HepG2 (cell line): ENCODE data around the gene EXOSC6. TPM values are rescaled to one million over a fixed set of nuclear protein-coding genes. Genes with fewer than 3 reads are reported as not detected.

Experiments
- CC2D1A ChIP-seq: sonication (generic); formaldehyde crosslinking; IDR thresholded peaks from 2 replicates; pipeline ENCODE4 v1.8.1; 2023; ENCODE audit warnings: mild to moderate bottlenecking, missing genetic modification reagents
- DR1 ChIP-seq: sonication (generic); formaldehyde crosslinking; IDR thresholded peaks from 2 replicates; pipeline ENCODE4 v1.8.0; 2021; ENCODE audit warnings: mild to moderate bottlenecking, missing genetic modification reagents, inconsistent platforms
- ELF3 ChIP-seq: IDR thresholded peaks from 2 replicates; pipeline ENCODE4 v1.6.1; 2016; ENCODE audit warnings: missing genetic modification reagents, missing compliant biosample characterization
- FOXC1 ChIP-seq: sonication (generic); formaldehyde crosslinking; IDR thresholded peaks from 2 replicates; pipeline ENCODE4 v1.8.0; 2022; ENCODE audit warnings: mild to moderate bottlenecking, missing genetic modification reagents, borderline replicate concordance
- FOXO1 ChIP-seq: sonication (generic); formaldehyde crosslinking; IDR thresholded peaks from 2 replicates; pipeline ENCODE4 v1.4.0; 2020; ENCODE audit warnings: missing genetic modification reagents
- GATAD1 ChIP-seq: IDR thresholded peaks from 2 replicates; pipeline ENCODE4 v1.6.1; 2016; ENCODE audit warnings: missing genetic modification reagents, missing compliant biosample characterization
- MTA1 ChIP-seq: sonication (generic); formaldehyde crosslinking; IDR thresholded peaks from 2 replicates; pipeline ENCODE4 v1.4.0; 2020; ENCODE audit warnings: missing genetic modification reagents, mild to moderate bottlenecking, borderline replicate concordance
- MYC ChIP-seq: sonication (generic); formaldehyde crosslinking; IDR thresholded peaks from 2 replicates; pipeline ENCODE4 v1.9.0; 2021; ENCODE audit warnings: missing genetic modification reagents, borderline replicate concordance
- MZF1 ChIP-seq: sonication (generic); formaldehyde crosslinking; IDR thresholded peaks from 2 replicates; pipeline ENCODE4 v1.8.1; 2023; ENCODE audit warnings: mild to moderate bottlenecking, missing genetic modification reagents, borderline replicate concordance
- NFYB ChIP-seq: sonication (generic); formaldehyde crosslinking; IDR thresholded peaks from 2 replicates; pipeline ENCODE4 v1.4.0; 2020; ENCODE audit warnings: missing genetic modification reagents
- POLR2A ChIP-seq, 2 experiments: IDR thresholded peaks; 2 replicates each; pipeline ENCODE4 v1.6.1; 2011; ENCODE audit warnings: low read depth in 2 of 2, low read length in 2 of 2, mild to moderate bottlenecking in 1 of 2, moderate library complexity in 1 of 2; ENCODE audit not compliant: insufficient read depth in 1 of 2
- RAD21 ChIP-seq: fragments of 450-650 bp; formaldehyde crosslinking; IDR thresholded peaks from 2 replicates; pipeline ENCODE4 v1.5.0; 2020; ENCODE audit warnings: mild to moderate bottlenecking
- STAG1 ChIP-seq: sonication (generic); formaldehyde crosslinking; IDR thresholded peaks from 2 replicates; pipeline ENCODE4 v1.4.0; 2020; ENCODE audit warnings: missing genetic modification reagents
- TARDBP ChIP-seq: sonication (generic); formaldehyde crosslinking; IDR thresholded peaks from 2 replicates; pipeline ENCODE4 v1.8.0; 2022; ENCODE audit warnings: mild to moderate bottlenecking, missing genetic modification reagents
- ZNF225 ChIP-seq: sonication (generic); formaldehyde crosslinking; IDR thresholded peaks from 2 replicates; pipeline ENCODE4 v1.4.0; 2020; ENCODE audit warnings: mild to moderate bottlenecking, missing genetic modification reagents
- ZNF775 ChIP-seq: sonication (generic); formaldehyde crosslinking; IDR thresholded peaks from 2 replicates; pipeline ENCODE4 v1.4.0; 2020; ENCODE audit warnings: missing genetic modification reagents, mild to moderate bottlenecking, moderate library complexity, borderline replicate concordance
- ZNF781 ChIP-seq: sonication (generic); formaldehyde crosslinking; IDR thresholded peaks from 2 replicates; pipeline ENCODE4 v1.5.1; 2020; ENCODE audit warnings: borderline replicate concordance, mild to moderate bottlenecking, missing genetic modification reagents; ENCODE audit errors: not compliant biosample characterization
- polyA plus RNA-seq, 8 experiments: library from polyadenylated mRNA; depleted of rRNA in 3 of 8; stranded (reverse) in 7 of 8; unstranded in 1 of 8; fragments of >200 nt; fragmentation: Illumina TruSeq in 4 of 8; extraction: Trizol in 4 of 8; gene quantifications; 2 replicates each; pipeline versions ENCODE4 v1.2.1 to v1.2.3, GENCODE V29; 2011 to 2016; ENCODE audit warnings: low read depth in 4 of 8, missing spikeins in 1 of 8, mixed read lengths in 1 of 8; ENCODE audit not compliant: insufficient read depth in 1 of 8
- total RNA-seq, 5 experiments: library from RNA; depleted of rRNA; stranded (reverse); fragments of >200 nt; fragmentation: Illumina TruSeq; extraction: Trizol; gene quantifications; 2 replicates each; pipeline ENCODE4 v1.2.3, GENCODE V29; 2016; ENCODE audit warnings: low read depth in 1 of 5
- TF ChIP-seq, protein P1 (sequence below): sonication (generic); formaldehyde crosslinking; conservative IDR thresholded peaks from 2 replicates; pipeline ENCODE4 v1.8.0; 2022; ENCODE audit warnings: missing genetic modification reagents
- TF ChIP-seq, protein P2 (sequence below): sonication (generic); formaldehyde crosslinking; IDR thresholded peaks from 2 replicates; pipeline ENCODE4 v1.5.0; 2020; ENCODE audit warnings: mild to moderate bottlenecking, missing genetic modification reagents
- TF ChIP-seq, protein P3 (sequence below): sonication (generic); formaldehyde crosslinking; IDR thresholded peaks from 2 replicates; pipeline ENCODE4 v1.5.0; 2020; ENCODE audit warnings: mild to moderate bottlenecking, missing genetic modification reagents, moderate library complexity
- TF ChIP-seq, protein P4 (sequence below): sonication (generic); formaldehyde crosslinking; IDR thresholded peaks from 2 replicates; pipeline ENCODE4 v1.5.0; 2020; ENCODE audit warnings: missing genetic modification reagents

EXOSC6 gene
- total and polyA plus RNA-seq, 2 of the 13 experiments (the other 11 are each of a cell fraction or from before 2014, with no cell fraction given) = 13.1 to 39.9 TPM

DNA sequence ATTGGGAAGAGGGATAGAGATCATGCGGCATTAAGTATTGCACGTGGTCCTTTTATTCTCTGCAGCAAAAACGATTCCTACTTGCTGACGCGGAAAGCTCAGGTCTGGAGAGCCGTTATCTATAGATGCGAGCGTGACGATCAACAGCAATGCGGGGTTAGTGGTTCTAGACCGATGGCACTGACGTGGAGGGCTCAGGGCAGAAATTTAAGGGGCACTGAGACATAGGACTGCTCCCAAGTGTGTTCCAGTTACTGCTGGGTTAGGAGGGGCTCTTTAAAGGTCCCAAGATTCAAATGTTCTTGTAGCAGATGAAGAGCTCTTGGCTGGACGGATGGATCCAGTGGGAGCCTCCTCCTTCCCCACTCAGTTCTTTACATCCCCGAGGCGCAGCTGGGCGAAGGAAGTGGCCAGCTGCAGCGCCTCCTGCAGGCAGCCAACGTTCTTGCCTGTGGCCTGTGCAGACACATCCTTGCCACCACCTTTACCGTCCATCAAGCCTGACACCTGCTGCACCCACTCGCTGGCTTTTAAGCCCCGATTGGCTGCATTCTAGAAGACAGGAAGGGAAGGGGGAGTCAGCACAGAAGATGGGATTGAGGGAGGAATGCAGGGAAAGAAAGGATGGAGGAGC, 732 bp upstream of the EXOSC6 start (continued):
- no peak for TF ChIP-seq CC2D1A
- peak; percentile 72 for TF ChIP-seq ZNF781 (CRISPR knock-in tag)
- TF ChIP-seq, protein P1, sequence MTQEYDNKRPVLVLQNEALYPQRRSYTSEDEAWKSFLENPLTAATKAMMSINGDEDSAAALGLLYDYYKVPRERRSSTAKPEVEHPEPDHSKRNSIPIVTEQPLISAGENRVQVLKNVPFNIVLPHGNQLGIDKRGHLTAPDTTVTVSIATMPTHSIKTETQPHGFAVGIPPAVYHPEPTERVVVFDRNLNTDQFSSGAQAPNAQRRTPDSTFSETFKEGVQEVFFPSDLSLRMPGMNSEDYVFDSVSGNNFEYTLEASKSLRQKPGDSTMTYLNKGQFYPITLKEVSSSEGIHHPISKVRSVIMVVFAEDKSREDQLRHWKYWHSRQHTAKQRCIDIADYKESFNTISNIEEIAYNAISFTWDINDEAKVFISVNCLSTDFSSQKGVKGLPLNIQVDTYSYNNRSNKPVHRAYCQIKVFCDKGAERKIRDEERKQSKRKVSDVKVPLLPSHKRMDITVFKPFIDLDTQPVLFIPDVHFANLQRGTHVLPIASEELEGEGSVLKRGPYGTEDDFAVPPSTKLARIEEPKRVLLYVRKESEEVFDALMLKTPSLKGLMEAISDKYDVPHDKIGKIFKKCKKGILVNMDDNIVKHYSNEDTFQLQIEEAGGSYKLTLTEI (CRISPR knock-in tag) = no peak
- no peak for TF ChIP-seq TARDBP (CRISPR knock-in tag)
- 0 out of 2 replicates have a peak, but pooled peaks have one; percentile 36 for TF ChIP-seq FOXC1 (CRISPR knock-in tag)
- 0 out of 2 replicates have a peak, but pooled peaks have one; percentile 35 for TF ChIP-seq MTA1 (CRISPR knock-in tag)
- peak; percentile 61 for TF ChIP-seq STAG1 (CRISPR knock-in tag)
- TF ChIP-seq, protein P2, sequence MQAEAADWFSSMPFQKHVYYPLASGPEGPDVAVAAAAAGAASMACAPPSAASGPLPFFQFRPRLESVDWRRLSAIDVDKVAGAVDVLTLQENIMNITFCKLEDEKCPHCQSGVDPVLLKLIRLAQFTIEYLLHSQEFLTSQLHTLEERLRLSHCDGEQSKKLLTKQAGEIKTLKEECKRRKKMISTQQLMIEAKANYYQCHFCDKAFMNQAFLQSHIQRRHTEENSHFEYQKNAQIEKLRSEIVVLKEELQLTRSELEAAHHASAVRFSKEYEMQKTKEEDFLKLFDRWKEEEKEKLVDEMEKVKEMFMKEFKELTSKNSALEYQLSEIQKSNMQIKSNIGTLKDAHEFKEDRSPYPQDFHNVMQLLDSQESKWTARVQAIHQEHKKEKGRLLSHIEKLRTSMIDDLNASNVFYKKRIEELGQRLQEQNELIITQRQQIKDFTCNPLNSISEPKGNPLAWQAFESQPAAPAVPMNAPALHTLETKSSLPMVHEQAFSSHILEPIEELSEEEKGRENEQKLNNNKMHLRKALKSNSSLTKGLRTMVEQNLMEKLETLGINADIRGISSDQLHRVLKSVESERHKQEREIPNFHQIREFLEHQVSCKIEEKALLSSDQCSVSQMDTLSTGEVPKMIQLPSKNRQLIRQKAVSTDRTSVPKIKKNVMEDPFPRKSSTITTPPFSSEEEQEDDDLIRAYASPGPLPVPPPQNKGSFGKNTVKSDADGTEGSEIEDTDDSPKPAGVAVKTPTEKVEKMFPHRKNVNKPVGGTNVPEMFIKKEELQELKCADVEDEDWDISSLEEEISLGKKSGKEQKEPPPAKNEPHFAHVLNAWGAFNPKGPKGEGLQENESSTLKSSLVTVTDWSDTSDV = peak; percentile 60; the same call in 1 of the 2 replicates
- peak; percentile 45; the same call in 1 of the 2 replicates for TF ChIP-seq ZNF225 (CRISPR knock-in tag)
- no peak for TF ChIP-seq ZNF775 (CRISPR knock-in tag)
- TF ChIP-seq MZF1 (CRISPR knock-in tag) = 0 out of 2 replicates have a peak, but pooled peaks have one; percentile 40
- TF ChIP-seq FOXO1 (CRISPR knock-in tag) = 0 out of 2 replicates have a peak, but pooled peaks have one; percentile 11
- TF ChIP-seq DR1 (CRISPR knock-in tag) = 0 out of 2 replicates have a peak, but pooled peaks have one; percentile 35
- peak; percentile 27; the same call in 1 of the 2 replicates for TF ChIP-seq ELF3
- TF ChIP-seq, protein P3, sequence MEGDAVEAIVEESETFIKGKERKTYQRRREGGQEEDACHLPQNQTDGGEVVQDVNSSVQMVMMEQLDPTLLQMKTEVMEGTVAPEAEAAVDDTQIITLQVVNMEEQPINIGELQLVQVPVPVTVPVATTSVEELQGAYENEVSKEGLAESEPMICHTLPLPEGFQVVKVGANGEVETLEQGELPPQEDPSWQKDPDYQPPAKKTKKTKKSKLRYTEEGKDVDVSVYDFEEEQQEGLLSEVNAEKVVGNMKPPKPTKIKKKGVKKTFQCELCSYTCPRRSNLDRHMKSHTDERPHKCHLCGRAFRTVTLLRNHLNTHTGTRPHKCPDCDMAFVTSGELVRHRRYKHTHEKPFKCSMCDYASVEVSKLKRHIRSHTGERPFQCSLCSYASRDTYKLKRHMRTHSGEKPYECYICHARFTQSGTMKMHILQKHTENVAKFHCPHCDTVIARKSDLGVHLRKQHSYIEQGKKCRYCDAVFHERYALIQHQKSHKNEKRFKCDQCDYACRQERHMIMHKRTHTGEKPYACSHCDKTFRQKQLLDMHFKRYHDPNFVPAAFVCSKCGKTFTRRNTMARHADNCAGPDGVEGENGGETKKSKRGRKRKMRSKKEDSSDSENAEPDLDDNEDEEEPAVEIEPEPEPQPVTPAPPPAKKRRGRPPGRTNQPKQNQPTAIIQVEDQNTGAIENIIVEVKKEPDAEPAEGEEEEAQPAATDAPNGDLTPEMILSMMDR (CRISPR knock-in tag) = peak; percentile 80
- 0 out of 2 replicates have a peak, but pooled peaks have one; percentile 26 for TF ChIP-seq GATAD1
- 0 out of 2 replicates have a peak, but pooled peaks have one; percentile 40 for TF ChIP-seq MYC (CRISPR knock-in tag)
- peak; percentile 13; the same call in 1 of the 2 replicates for TF ChIP-seq NFYB (CRISPR knock-in tag)
- TF ChIP-seq, protein P4, sequence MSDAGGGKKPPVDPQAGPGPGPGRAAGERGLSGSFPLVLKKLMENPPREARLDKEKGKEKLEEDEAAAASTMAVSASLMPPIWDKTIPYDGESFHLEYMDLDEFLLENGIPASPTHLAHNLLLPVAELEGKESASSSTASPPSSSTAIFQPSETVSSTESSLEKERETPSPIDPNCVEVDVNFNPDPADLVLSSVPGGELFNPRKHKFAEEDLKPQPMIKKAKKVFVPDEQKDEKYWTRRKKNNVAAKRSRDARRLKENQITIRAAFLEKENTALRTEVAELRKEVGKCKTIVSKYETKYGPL (CRISPR knock-in tag) = 0 out of 2 replicates have a peak, but pooled peaks have one; percentile 6
- peak; percentile 62 for TF ChIP-seq RAD21 (CRISPR knock-in tag)
- TF ChIP-seq POLR2A (IDR thresholded peaks at IDR 0.05; ENCODE audit: insufficient read depth in 1 of 2, low read depth in 2 of 2, low read length in 2 of 2) = 0 out of 4 replicates have a peak, but pooled peaks of 1 of the 2 experiments have one; percentile 28
